DMS153 treated with DMSO at 0.1 percent for 48 hours (cell line): ENCODE data around the gene AXIN2.
"Not testable (repeated sequence)": the region's sequence is repeated elsewhere in the genome, so short reads cannot be mapped to it uniquely, and the experiment has no call there.

Experiments used
- DNase-seq: peaks from one replicate; lab custom pipeline; 2025; ENCODE audit not compliant: unreplicated experiment; lab: John Stamatoyannopoulos, UW

The AXIN2 gene

GRCh38 chr17:65537845-65538674 lies 23.4 kb downstream of the AXIN2 start:
- no peak for DNase-seq

DNA sequence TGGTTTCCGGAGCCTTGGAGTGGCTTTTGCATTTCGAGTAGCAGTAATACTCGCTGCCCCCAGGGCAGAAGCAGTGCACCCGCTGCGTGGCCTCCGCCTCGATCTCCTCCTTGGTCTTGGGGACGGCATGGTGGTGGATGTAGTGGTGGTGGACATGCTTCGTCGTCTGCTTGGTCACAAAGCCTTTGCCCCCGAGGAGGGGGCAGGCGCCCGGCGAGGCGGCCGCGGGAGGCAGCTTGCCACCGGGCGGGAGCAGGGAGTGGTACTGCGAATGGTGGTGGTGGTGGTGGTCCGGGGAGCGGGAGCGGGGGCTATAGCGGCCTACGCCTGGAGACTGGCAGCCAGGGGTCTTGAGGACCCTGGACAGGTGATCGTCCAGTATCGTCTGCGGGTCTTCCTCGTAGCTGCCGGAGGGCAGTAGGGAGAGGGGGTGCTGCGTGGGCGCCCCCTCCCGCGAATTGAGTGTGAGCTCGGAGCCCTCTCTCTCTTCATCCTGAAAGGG lies 24.1 kb downstream of the AXIN2 start:
- no peak for DNase-seq

DNA sequence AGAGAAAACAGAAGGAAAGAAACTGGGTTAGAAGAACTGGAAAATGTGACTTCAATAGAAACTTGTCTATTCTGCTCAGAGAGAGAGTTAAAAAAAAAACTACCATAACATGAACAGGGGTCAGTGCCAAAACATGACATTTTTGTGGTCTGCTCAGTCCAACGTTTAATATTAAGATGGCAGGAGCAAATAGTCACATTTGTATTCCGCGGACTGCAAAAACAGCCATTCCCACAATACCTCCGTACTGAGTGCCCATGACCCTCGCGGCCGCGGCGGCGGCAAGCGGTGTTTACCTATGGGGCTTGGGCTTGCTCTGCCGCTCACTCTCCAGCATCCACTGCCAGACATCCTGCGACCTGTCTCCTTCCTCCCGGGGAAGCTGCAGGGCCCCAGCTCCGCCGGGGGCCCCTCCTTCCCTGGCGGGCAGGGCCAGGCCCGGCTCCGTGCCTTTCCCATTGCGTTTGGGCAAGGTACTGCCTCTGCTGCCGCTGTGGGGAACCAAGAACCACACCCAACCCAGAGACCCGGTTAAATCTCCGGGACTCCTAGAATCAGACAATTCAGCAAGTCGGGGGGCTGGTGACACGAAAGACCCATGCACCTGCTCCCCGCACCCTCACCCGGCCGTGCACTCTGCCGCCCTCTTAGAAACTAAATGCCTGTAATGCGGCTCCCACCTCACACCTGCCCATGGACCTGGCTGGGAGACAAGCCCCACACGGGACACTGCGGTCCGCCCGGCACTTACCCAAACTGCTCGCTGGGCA lies 24.7 kb downstream of the AXIN2 start:
- DNase-seq: no peak

DNA sequence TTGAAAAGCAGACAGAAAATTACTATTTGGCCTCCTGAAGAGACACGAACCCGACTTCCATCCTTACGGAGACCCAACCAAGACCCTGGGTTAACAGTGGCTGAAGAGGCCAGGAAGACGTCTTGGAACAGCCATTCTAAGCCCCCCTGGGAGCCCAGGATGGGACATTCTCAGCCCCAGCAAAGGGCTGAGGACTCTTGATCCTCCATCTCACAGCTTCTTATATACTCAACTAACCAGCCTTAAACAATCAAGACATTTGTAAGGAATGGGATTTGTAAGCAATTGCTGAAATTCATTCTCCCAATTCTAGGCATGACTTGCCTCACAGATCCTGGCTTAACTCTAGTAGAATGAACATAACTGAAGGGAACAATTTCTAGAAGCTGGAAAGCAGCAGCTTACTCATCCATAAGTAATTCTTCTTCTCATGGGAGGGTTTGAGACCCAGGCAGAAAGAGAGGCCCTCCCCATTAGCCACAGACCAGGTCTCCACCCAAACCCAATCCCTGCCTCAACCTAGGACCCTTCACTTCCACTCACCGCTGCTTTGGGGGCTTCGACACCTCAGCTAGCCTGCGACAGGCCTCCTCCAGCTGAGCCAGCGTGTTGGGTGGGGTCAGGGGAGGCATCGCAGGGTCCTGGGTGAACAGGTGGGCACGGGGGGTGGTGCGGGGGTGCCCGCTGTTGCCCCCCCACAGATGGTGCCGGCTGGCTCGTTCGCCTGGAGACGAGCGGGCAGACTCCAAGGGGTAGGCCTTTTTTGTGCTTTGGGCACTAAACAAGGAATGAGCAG lies 25.5 kb downstream of the AXIN2 start:
- no peak for DNase-seq

- DNase-seq: no peak
Measured at GRCh38 chr17:65533852-65534457, 27.5 kb downstream of the AXIN2 start.

DNA sequence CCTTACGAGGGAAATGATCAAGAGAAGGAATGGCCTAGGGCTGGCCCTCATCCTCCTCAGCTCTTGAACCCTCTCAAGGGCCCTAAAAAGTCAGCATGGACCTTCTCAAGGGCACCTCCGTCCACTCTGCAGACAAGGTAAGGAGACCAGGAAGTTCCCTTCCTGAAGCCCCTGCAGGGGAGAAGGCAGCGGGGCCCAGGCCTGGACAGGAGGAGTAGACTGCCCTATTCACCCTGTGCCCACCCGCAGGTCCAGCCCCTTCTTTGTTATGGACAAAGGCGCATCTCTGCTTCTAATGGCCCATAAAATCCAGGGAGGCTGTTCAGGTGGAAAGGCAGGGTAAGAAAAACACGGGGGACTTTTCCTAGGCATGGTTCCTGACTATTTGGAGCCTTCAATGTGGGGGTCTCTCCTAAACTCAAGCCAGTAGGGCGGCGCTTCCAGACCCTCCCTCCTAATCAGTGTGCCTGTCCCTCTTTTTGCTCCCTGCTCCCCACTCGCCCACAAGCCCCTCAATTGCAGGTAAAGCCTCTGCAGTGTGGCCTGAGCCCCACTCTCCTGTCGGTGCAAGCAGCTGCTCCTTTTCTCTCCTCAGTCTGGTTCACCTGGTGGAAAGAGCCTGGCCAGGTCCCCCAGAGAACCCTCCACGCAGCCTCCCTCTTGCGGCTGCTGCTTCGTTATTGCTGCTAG lies 28.2 kb downstream of the AXIN2 start:
- DNase-seq: no peak

- DNase-seq: no peak
Measured at GRCh38 chr17:65532101-65532890, 29.2 kb downstream of the AXIN2 start.

DNA sequence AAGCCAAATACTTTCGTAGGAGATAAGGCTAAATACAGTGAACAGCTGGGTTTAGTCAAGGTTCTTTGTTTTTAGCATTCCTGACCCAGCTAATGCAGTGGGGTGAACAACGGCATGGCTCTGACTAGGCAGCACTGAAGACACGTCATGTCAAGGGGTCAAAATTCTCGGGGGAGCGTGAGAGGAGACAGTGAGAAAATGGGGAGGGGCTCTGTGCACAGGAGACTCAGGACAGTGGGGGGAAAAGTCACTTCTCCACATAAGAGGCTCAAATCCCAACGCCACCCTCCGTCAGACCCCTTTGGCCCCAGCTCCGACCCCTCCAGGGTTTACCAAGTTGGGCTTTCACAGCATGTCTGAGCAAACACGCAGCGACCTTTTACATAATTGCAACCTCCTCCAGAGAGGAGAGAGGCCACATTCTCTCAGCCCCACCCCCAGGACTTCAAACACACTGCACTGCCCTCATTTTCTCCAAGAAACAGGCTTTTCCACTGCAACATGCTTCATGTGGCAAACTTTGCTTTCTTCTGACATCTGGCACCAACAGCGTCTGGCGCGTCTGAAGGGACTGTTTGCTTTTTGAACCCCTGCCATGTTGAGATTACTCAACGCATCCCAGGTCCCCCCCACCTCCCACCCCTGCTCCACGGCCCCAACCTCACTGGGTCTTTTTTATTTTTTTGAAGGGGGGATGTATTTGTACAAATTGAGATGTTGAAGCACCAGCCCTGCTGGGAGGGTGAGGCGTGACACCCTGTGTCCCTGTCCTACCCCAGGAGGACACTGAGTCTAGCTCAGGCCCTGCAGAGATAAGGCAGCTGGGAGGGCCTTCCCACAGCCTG lies 30.0 kb downstream of the AXIN2 start:
- DNase-seq: no peak

DNA sequence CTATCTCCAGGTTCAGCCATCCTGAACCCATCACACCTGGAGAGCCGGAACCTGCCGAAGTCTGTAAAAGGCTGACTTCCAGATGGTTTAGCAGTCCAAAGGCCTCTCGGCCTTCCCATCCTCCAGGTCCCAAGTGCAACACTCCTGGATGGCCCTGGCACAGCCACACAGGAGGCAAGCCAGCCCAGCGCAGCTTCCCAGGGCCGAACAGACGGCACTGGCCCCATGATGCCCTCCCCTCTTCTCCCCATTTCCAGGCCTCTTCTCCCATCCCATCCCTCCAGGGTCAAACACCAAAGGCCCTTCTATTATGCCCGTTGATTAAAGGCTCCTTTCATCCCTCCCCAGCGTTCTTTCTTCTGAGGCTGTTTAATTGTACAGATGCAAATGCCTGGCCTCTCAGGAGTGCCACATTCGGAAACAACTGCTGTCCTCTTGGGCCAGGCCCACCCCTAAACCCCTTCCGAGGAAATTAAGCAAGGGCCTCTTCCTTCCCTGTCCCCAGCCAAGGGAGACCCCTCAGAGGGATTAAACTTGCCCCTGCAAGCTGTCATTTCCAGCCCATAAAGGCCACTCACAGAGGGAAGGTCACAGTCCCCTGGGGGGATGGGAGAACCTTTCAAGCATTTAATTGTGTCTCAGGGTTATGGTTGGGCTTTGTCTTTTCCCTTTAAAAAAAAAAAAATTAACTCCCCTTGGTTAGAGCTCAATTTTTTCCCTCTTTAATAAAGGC lies 30.8 kb downstream of the AXIN2 start:
- DNase-seq: no peak

DNA sequence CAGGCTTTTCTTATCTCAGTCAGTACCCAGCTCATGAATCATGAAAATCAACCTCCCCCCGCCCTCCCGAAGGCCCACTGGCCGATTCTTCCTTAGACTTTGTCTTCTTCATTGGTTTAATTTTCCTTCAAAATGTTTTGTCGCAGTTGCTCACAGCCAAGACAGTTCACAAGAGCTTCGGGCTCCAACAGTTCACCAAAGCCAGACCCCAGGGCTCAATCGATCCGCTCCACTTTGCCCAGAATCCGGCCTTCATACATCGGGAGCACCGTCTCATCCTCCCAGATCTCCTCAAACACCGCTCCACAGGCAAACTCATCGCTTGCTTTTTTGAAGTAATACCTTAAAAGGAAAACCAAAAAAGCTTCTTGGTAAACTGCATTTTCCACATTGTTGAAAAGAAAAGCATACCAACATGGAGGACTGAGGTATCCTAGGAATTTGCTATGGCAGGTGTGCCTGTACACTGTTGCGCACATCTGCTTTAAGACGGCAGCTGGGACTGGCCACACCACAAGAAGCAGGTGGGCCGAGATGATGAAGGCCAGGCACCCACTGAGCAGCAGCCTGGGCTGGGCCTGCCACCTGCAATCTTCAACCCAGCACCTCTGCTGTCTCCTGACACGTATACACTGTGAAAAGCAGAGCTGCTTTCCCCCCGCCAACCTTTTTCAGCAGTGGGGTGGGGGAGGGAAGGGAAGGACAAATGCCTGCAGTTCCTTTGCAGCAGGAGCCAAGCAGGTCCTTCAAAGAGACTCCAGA lies 31.5 kb downstream of the AXIN2 start:
- no peak for DNase-seq

- DNase-seq: no peak
Measured at GRCh38 chr17:65529040-65529633, 32.3 kb downstream of the AXIN2 start.

GRCh38 chr17:65527857-65528591 lies 33.4 kb downstream of the AXIN2 start:
- no peak for DNase-seq

GRCh38 chr17:65527381-65527780 lies 34.1 kb downstream of the AXIN2 start:
- no peak for DNase-seq

DNA sequence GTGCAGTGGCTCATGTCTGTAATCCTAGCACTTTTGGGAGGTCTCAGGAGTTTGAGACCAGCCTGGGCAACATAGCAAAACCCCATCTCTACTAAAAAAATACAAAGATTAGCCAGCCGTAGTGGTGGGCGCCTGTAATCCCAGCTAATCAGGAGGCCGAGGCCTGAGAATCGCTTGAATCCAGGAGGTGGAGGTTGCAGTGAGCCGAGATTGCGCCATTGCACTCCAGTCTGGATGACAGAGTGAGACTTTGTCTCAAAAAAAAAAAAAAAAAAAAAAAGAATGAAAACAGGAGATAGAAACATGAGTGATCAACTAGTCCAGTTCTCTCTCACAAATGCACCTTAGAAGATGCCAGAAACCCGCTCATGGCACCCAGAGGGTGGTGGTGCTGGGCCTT lies 34.6 kb downstream of the AXIN2 start:
- not testable (repeated sequence) for DNase-seq

GRCh38 chr17:65523853-65524664 lies 37.4 kb downstream of the AXIN2 start:
- no peak for DNase-seq
